Left kidney (tissue), 2 donors: Measurements from ENCODE around the gene DNAH5. TPM values are rescaled to one million over a fixed set of nuclear protein-coding genes. Genes with fewer than 3 reads are reported as not detected.
A peak's percentile ranks its signal among the peaks of the same experiment; 100 is the strongest.
"Not testable (repeated sequence)": the region's sequence is repeated elsewhere in the genome, so short reads cannot be mapped to it uniquely, and the experiment has no call there.

Source experiments
- DNase-seq: peaks from one replicate; pipeline ENCODE4 v3.0.0-alpha.2; 2013
- polyA plus RNA-seq: library from polyadenylated mRNA; unstranded; fragments of 120-200 nt; gene quantifications from one replicate; pipeline ENCODE4 v1.2.1, GENCODE V29; 2013; ENCODE audit not compliant: insufficient read length

The DNAH5 gene
- polyA plus RNA-seq, 1 donor = 2.0 TPM

GRCh38 chr5:13830536-13830935 is 114.0 kb downstream of the DNAH5 start:
- DNase-seq = no peak

- no peak for DNase-seq
These were observed 123.1 kb downstream of the DNAH5 start for GRCh38 chr5:13821366-13821765.

- no peak for DNase-seq
These were observed 128.4 kb downstream of the DNAH5 start for GRCh38 chr5:13816126-13816525.

- DNase-seq = no peak
These were observed 130.2 kb downstream of the DNAH5 start for GRCh38 chr5:13814301-13814700.

GRCh38 chr5:13809921-13810320 is 134.6 kb downstream of the DNAH5 start:
- no peak for DNase-seq

GRCh38 chr5:13804336-13804735 is 140.2 kb downstream of the DNAH5 start:
- DNase-seq = no peak

- not testable (repeated sequence) for DNase-seq
These were observed 145.9 kb downstream of the DNAH5 start for GRCh38 chr5:13798569-13798968.

GRCh38 chr5:13785781-13786415 is 158.6 kb downstream of the DNAH5 start:
- no peak for DNase-seq

GRCh38 chr5:13783726-13784125 is 160.8 kb downstream of the DNAH5 start:
- no peak for DNase-seq

GRCh38 chr5:13780081-13780480 is 164.4 kb downstream of the DNAH5 start:
- no peak for DNase-seq

- DNase-seq = no peak
These were observed 170.8 kb downstream of the DNAH5 start for GRCh38 chr5:13773649-13774048.

GRCh38 chr5:13771011-13771571 is 173.4 kb downstream of the DNAH5 start:
- no peak for DNase-seq

- no peak for DNase-seq
These were observed 178.3 kb downstream of the DNAH5 start for GRCh38 chr5:13766236-13766635.

GRCh38 chr5:13763719-13764118 is 180.8 kb downstream of the DNAH5 start:
- no peak for DNase-seq

- DNase-seq = no peak
These were observed 194.7 kb downstream of the DNAH5 start for GRCh38 chr5:13749766-13750165.

GRCh38 chr5:13746026-13746425 is 198.5 kb downstream of the DNAH5 start:
- no peak for DNase-seq

- DNase-seq = no peak
These were observed 199.0 kb downstream of the DNAH5 start for GRCh38 chr5:13745508-13745907.

- DNase-seq = no peak
These were observed 204.0 kb downstream of the DNAH5 start for GRCh38 chr5:13740471-13740870.

- no peak for DNase-seq
These were observed 205.0 kb downstream of the DNAH5 start for GRCh38 chr5:13739479-13739878.

- DNase-seq = peak; percentile 8
These were observed 208.8 kb downstream of the DNAH5 start for GRCh38 chr5:13735691-13736090.

GRCh38 chr5:13731121-13731628 is 213.3 kb downstream of the DNAH5 start:
- DNase-seq = no peak

GRCh38 chr5:13708906-13709305 is 235.6 kb downstream of the DNAH5 start:
- no peak for DNase-seq

- DNase-seq = no peak
These were observed 236.1 kb downstream of the DNAH5 start for GRCh38 chr5:13708432-13708831.

- no peak for DNase-seq
These were observed 240.1 kb downstream of the DNAH5 start for GRCh38 chr5:13704396-13704795.
